Mucosa of rectum (tissue), 2 donors: ENCODE measurements around the gene OAF.

Experiments used
- H3K27ac ChIP-seq, 2 donors: one replicate each; pipeline ENCODE4 v1.7.0; 2013; ENCODE audit warnings: inconsistent platforms in 2 of 2, low read depth in 2 of 2, low read length in 2 of 2
- H3K27me3 ChIP-seq, 2 donors: one replicate each; pipeline ENCODE4 v1.7.0; 2013; ENCODE audit warnings: low read length in 2 of 2; ENCODE audit not compliant: control insufficient read depth in 2 of 2, insufficient read depth in 2 of 2
- H3K36me3 ChIP-seq, 2 donors: one replicate each; pipeline ENCODE4 v1.7.0; 2013; ENCODE audit warnings: low read length in 2 of 2; ENCODE audit not compliant: control insufficient read depth in 2 of 2, insufficient read depth in 2 of 2
- H3K4me1 ChIP-seq, 2 donors: one replicate each; pipeline ENCODE4 v1.7.0; 2013; ENCODE audit warnings: low read length in 2 of 2, mild to moderate bottlenecking in 1 of 2; ENCODE audit not compliant: control insufficient read depth in 2 of 2, insufficient read depth in 2 of 2
- H3K4me3 ChIP-seq, 2 donors: one replicate each; pipeline ENCODE4 v1.7.0; 2013; ENCODE audit warnings: low read length in 2 of 2
- H3K9ac ChIP-seq, 2 donors: one replicate each; pipeline ENCODE4 v1.7.0; 2013; ENCODE audit warnings: low read length in 2 of 2, low read depth in 1 of 2, mild to moderate bottlenecking in 1 of 2
- H3K9me3 ChIP-seq, 2 donors: one replicate each; pipeline ENCODE4 v1.7.0; 2013; ENCODE audit warnings: low read length in 2 of 2; ENCODE audit not compliant: control insufficient read depth in 2 of 2
- donor health status: healthy.
- donor health status: Normal muscosa, but diverticular disease.

Gene OAF

DNA sequence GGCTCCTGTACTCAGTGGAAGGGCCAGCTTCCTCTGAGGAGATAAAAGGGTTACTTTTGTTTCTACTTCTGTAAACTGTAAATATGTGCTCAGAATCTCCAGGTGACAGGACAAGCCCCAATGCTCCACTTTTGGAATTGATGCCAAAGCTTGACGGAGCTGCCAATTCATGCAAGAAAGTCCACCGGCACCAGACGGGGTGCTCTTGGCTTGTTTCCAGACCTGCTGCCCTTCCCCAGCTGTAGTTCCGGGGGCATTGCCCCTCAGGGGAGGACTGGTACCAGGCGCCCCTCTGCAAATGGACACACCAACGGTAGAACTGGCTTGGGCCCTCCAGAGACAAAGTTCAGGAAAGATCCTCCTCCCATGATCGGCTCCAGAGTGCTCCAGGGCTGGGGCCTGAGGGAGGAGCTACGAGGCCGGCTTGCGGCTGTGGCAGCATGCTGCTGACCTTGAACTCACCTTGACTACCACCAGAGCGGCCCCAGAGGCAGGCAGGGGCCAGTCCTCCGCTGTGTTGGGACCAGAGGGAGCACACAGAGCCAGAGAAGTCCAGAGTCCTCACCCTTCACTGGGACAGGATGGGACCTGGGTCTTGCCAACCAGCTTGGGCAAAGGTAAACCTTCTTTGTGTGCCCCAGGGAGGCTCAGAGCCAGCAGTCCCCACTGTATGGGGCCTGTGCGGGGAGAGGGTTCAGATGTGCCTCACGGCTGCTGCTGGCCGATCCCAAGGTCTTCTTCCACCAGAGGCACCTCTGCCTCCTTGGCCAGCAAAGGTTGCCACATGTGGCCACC, 17.8 kb upstream of the OAF start:
- Histone ChIP-seq H3K4me1 (peaks cover 54 to 62% of the 10 kb centered on the region in 2 donors), H3K4me3 (no peak overlapping the region), H3K9ac (peak overlapping the region in 1 of 2 donors; percentile 10), H3K36me3 (no peaks in the 10 kb centered on the region), H3K27me3 (no peaks in the 10 kb centered on the region), H3K27ac (no peak overlapping the region), H3K9me3 (no peaks in the 10 kb centered on the region)

DNA sequence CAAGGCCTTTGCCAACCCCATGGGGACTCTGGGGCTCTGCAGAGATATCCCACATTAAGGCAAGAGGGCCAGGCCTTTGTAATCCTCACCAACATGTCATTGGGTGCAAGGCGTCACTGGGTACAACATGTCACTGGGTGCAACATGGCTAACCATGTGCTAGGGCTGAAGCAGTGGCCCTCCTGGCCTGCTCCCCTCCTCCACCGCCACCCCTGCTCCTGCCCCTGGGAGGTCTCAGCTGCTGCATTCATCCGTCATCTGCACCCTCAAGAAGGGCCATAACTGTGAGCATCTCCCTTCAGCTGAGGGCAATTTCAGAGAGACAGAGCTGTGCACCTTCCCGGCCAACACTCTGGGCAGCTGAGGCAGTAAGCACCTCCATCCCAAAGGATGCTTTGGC, 16.7 kb upstream of the OAF start:
- peaks cover 47 to 62% of the 10 kb centered on the region in 2 donors for H3K4me1 ChIP-seq
- H3K27me3 ChIP-seq = no peaks in the 10 kb centered on the region
- H3K27ac ChIP-seq = no peak overlapping the region
- H3K9me3 ChIP-seq = no peaks in the 10 kb centered on the region
- no peak overlapping the region for H3K9ac ChIP-seq
- no peaks in the 10 kb centered on the region for H3K36me3 ChIP-seq
- H3K4me3 ChIP-seq = no peak overlapping the region

DNA sequence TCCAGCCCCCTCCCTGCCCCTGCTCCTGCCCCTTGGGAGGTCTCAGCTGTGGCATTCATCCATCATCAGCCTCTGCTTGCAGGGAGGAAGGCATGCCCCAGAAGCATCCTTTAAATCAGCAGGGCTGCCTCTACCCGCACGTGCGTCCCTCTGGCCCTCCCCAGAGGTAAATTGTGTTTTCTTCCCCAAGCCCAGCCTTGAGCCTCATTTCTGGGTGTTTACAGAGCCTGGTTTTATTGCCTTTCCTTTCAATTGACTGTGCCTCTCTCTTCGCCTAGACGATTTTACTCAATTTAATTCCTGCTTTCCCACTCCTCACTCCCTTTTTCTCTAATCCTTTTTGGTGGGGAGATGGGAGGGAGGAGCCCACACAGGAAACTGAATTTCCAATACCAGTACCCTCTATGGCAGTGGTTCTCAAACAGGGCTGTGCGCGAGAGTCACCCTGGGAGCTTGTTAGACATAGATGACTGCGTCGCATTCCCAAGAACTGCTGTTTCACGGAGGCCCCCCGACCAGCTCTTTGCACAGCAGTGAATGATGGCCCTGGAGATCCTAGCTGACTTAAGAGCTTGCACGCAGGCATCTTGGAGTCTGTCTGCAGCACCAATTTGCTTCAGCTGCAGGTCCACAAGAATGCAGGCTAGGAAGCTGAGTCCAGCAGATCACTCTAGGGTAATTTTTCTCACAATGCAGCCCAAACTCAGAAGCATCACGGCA, 15.1 kb upstream of the OAF start:
- Histone ChIP-seq H3K4me3 (no peak overlapping the region), H3K27ac (peak overlapping the region; percentile 79 to 84), H3K36me3 (no peaks in the 10 kb centered on the region), H3K9me3 (no peaks in the 10 kb centered on the region), H3K4me1 (peaks cover 36 to 56% of the 10 kb centered on the region in 2 donors), H3K27me3 (no peaks in the 10 kb centered on the region), H3K9ac (peak overlapping the region in 1 of 2 donors; percentile 29)

DNA sequence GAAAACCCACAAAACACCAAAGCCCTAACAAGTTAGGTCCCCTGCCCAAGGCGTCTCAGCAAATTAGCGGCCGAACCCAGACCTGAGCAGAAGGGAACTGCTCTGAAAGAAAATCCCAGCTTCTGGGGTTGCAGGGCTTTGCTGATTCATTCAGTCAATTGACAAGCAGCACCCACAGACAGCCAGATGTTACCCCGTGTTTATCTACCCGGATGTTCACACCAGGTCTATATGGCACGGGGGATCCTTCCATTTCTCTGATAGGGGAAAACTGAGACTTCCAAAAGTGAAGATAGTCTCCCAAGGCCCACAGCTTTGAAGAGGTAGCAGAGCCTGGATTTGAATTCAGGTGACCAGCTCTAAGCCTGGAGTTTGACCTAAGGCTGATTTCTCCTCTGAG, 14.0 kb upstream of the OAF start:
- Histone ChIP-seq H3K9ac (peak overlapping the region; percentile 5 to 29), H3K9me3 (no peaks in the 10 kb centered on the region), H3K27ac (peak overlapping the region; percentile 79 to 84), H3K27me3 (no peaks in the 10 kb centered on the region), H3K4me3 (peak overlapping the region in 1 of 2 donors; percentile 20), H3K36me3 (no peaks in the 10 kb centered on the region), H3K4me1 (peaks cover 33 to 56% of the 10 kb centered on the region in 2 donors)

- no peaks in the 10 kb centered on the region for H3K36me3 ChIP-seq
- no peaks in the 10 kb centered on the region for H3K9me3 ChIP-seq
- no peaks in the 10 kb centered on the region for H3K27me3 ChIP-seq
- H3K4me1 ChIP-seq = peaks cover 33 to 56% of the 10 kb centered on the region in 2 donors
- H3K9ac ChIP-seq = peak overlapping the region; percentile 5 to 29
- H3K27ac ChIP-seq = peak overlapping the region; percentile 79 to 84
- no peak overlapping the region for H3K4me3 ChIP-seq
These were observed 13.5 kb upstream of the OAF start for GRCh38 chr11:120197251-120197891.

GRCh38 chr11:120197977-120198376, 12.9 kb upstream of the OAF start:
- no peaks in the 10 kb centered on the region for H3K36me3 ChIP-seq
- H3K4me1 ChIP-seq = peaks cover 32 to 54% of the 10 kb centered on the region in 2 donors
- H3K27me3 ChIP-seq = no peaks in the 10 kb centered on the region
- no peaks in the 10 kb centered on the region for H3K9me3 ChIP-seq
- no peak overlapping the region for H3K4me3 ChIP-seq
- H3K9ac ChIP-seq = peak overlapping the region in 1 of 2 donors; percentile 41
- H3K27ac ChIP-seq = peak overlapping the region; percentile 79 to 84

- peak overlapping the region; percentile 79 to 84 for H3K27ac ChIP-seq
- H3K9ac ChIP-seq = peak overlapping the region in 1 of 2 donors; percentile 41
- no peaks in the 10 kb centered on the region for H3K27me3 ChIP-seq
These were observed 12.4 kb upstream of the OAF start for GRCh38 chr11:120198403-120198786.

GRCh38 chr11:120198787-120199469, 11.9 kb upstream of the OAF start:
- Histone ChIP-seq H3K27me3 (no peaks in the 10 kb centered on the region), H3K36me3 (no peaks in the 10 kb centered on the region), H3K4me3 (no peak overlapping the region), H3K9me3 (no peaks in the 10 kb centered on the region), H3K4me1 (peaks cover 26 to 49% of the 10 kb centered on the region in 2 donors), H3K9ac (no peak overlapping the region), H3K27ac (peak overlapping the region; percentile 79 to 84)

More at GRCh38 chr11:120198403-120198786, 12.4 kb upstream of the OAF start:
- peaks cover 27 to 51% of the 10 kb centered on the region in 2 donors for H3K4me1 ChIP-seq
- H3K4me3 ChIP-seq = no peak overlapping the region
- no peaks in the 10 kb centered on the region for H3K9me3 ChIP-seq
- H3K36me3 ChIP-seq = no peaks in the 10 kb centered on the region

DNA sequence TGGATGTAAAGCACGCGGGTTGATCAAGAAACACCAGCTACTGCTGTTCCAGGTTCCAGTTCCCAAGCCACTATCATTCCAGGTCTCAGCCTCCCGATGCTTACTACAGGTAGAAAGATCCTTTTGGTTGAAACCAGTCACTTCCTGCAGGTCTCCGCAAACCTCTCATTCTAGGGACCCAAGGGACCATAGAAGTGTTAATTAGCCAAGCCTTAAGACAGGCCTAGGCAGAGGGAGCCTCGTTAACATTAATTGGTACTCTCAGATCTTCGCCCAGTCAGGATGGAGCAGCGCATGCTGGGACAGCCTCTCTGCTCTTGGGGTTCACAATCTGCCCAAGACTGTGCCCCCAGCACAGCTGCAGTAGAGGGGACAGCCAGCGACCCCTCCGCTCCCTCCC, 11.2 kb upstream of the OAF start:
- Histone ChIP-seq H3K36me3 (no peaks in the 10 kb centered on the region), H3K27ac (peak overlapping the region; percentile 25 to 79), H3K27me3 (no peaks in the 10 kb centered on the region), H3K9me3 (no peaks in the 10 kb centered on the region), H3K4me1 (peaks cover 26 to 49% of the 10 kb centered on the region in 2 donors), H3K4me3 (no peak overlapping the region), H3K9ac (no peak overlapping the region)
